ENCODE measurements around the gene MIA. TPM values are rescaled to one million over a fixed set of nuclear protein-coding genes. Genes with fewer than 3 reads are reported as not detected.

MIA gene
- total and polyA plus RNA-seq, 9 of the 15 experiments (the other 6 are each of a cell fraction or from before 2014, with no cell fraction given), result 0.21 TPM; not detected in 8

DNA sequence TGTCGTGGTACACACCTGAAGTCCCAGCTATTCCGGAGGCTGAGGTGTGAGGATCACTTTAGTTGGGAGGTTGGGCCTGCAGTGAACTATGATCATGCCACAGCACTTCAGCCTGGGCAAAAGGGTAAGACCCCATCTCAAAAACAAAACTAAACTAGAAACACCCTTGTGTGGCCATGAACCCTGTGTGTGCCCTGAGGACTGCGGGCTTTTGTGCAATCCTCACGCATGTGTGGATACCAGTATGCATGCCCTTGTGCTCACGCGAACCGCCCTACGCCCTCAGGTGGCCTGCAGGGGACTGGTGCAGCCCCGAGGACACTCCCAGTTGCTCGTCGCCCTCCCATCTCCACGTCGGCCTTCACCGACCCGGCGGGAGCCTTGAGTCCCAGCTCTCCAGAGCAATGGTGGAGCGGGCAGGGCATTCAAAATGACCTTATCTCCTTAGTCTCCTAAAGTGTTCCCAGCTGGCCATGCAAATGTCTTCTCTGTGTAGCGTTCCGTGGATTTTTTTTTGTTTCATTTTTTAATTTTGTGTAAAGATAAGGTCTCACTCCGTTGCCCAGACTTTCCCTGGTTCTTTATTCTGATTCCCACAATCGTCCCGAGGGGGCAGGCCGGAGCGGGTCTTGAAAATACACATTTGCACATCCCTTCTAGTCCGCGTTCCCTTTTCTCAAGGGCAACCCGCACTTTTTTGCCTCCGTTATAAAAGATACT, 22.8 kb downstream of the MIA start (continued):
- TF ChIP-seq, protein P1, sequence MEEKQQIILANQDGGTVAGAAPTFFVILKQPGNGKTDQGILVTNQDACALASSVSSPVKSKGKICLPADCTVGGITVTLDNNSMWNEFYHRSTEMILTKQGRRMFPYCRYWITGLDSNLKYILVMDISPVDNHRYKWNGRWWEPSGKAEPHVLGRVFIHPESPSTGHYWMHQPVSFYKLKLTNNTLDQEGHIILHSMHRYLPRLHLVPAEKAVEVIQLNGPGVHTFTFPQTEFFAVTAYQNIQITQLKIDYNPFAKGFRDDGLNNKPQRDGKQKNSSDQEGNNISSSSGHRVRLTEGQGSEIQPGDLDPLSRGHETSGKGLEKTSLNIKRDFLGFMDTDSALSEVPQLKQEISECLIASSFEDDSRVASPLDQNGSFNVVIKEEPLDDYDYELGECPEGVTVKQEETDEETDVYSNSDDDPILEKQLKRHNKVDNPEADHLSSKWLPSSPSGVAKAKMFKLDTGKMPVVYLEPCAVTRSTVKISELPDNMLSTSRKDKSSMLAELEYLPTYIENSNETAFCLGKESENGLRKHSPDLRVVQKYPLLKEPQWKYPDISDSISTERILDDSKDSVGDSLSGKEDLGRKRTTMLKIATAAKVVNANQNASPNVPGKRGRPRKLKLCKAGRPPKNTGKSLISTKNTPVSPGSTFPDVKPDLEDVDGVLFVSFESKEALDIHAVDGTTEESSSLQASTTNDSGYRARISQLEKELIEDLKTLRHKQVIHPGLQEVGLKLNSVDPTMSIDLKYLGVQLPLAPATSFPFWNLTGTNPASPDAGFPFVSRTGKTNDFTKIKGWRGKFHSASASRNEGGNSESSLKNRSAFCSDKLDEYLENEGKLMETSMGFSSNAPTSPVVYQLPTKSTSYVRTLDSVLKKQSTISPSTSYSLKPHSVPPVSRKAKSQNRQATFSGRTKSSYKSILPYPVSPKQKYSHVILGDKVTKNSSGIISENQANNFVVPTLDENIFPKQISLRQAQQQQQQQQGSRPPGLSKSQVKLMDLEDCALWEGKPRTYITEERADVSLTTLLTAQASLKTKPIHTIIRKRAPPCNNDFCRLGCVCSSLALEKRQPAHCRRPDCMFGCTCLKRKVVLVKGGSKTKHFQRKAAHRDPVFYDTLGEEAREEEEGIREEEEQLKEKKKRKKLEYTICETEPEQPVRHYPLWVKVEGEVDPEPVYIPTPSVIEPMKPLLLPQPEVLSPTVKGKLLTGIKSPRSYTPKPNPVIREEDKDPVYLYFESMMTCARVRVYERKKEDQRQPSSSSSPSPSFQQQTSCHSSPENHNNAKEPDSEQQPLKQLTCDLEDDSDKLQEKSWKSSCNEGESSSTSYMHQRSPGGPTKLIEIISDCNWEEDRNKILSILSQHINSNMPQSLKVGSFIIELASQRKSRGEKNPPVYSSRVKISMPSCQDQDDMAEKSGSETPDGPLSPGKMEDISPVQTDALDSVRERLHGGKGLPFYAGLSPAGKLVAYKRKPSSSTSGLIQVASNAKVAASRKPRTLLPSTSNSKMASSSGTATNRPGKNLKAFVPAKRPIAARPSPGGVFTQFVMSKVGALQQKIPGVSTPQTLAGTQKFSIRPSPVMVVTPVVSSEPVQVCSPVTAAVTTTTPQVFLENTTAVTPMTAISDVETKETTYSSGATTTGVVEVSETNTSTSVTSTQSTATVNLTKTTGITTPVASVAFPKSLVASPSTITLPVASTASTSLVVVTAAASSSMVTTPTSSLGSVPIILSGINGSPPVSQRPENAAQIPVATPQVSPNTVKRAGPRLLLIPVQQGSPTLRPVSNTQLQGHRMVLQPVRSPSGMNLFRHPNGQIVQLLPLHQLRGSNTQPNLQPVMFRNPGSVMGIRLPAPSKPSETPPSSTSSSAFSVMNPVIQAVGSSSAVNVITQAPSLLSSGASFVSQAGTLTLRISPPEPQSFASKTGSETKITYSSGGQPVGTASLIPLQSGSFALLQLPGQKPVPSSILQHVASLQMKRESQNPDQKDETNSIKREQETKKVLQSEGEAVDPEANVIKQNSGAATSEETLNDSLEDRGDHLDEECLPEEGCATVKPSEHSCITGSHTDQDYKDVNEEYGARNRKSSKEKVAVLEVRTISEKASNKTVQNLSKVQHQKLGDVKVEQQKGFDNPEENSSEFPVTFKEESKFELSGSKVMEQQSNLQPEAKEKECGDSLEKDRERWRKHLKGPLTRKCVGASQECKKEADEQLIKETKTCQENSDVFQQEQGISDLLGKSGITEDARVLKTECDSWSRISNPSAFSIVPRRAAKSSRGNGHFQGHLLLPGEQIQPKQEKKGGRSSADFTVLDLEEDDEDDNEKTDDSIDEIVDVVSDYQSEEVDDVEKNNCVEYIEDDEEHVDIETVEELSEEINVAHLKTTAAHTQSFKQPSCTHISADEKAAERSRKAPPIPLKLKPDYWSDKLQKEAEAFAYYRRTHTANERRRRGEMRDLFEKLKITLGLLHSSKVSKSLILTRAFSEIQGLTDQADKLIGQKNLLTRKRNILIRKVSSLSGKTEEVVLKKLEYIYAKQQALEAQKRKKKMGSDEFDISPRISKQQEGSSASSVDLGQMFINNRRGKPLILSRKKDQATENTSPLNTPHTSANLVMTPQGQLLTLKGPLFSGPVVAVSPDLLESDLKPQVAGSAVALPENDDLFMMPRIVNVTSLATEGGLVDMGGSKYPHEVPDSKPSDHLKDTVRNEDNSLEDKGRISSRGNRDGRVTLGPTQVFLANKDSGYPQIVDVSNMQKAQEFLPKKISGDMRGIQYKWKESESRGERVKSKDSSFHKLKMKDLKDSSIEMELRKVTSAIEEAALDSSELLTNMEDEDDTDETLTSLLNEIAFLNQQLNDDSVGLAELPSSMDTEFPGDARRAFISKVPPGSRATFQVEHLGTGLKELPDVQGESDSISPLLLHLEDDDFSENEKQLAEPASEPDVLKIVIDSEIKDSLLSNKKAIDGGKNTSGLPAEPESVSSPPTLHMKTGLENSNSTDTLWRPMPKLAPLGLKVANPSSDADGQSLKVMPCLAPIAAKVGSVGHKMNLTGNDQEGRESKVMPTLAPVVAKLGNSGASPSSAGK (IDR thresholded peaks at IDR 0.05), result peak; percentile 92; the same call in 1 of the 2 replicates
- TF ChIP-seq NFIC (IDR thresholded peaks at IDR 0.05) (peak; percentile 68), DNMT1 (IDR thresholded peaks at IDR 0.05) (0 out of 2 replicates have a peak, but pooled peaks have one; percentile 76), POLR2G (IDR thresholded peaks at IDR 0.05; ENCODE audit: low read depth, low read length) (peak; percentile 75), POLR2A (conservative IDR thresholded peaks at IDR 0.05) (peak; percentile 76), NFRKB (IDR thresholded peaks at IDR 0.05; ENCODE audit: low read depth) (peak; percentile 59; the same call in 1 of the 2 replicates), BHLHE40 (IDR thresholded peaks at IDR 0.05; ENCODE audit: low read length) (peak; percentile 71), ZNF408 (CRISPR knock-in tag; IDR thresholded peaks at IDR 0.05; ENCODE audit: low read depth) (no peak), EP400 (IDR thresholded peaks at IDR 0.05) (peak; percentile 71), MIER1 (IDR thresholded peaks at IDR 0.05; ENCODE audit: low read depth) (peak; percentile 60; the same call in 1 of the 2 replicates), STAT5A (IDR thresholded peaks at IDR 0.05; ENCODE audit: borderline replicate concordance, low read length) (no peak)
- TF ChIP-seq, protein P2, sequence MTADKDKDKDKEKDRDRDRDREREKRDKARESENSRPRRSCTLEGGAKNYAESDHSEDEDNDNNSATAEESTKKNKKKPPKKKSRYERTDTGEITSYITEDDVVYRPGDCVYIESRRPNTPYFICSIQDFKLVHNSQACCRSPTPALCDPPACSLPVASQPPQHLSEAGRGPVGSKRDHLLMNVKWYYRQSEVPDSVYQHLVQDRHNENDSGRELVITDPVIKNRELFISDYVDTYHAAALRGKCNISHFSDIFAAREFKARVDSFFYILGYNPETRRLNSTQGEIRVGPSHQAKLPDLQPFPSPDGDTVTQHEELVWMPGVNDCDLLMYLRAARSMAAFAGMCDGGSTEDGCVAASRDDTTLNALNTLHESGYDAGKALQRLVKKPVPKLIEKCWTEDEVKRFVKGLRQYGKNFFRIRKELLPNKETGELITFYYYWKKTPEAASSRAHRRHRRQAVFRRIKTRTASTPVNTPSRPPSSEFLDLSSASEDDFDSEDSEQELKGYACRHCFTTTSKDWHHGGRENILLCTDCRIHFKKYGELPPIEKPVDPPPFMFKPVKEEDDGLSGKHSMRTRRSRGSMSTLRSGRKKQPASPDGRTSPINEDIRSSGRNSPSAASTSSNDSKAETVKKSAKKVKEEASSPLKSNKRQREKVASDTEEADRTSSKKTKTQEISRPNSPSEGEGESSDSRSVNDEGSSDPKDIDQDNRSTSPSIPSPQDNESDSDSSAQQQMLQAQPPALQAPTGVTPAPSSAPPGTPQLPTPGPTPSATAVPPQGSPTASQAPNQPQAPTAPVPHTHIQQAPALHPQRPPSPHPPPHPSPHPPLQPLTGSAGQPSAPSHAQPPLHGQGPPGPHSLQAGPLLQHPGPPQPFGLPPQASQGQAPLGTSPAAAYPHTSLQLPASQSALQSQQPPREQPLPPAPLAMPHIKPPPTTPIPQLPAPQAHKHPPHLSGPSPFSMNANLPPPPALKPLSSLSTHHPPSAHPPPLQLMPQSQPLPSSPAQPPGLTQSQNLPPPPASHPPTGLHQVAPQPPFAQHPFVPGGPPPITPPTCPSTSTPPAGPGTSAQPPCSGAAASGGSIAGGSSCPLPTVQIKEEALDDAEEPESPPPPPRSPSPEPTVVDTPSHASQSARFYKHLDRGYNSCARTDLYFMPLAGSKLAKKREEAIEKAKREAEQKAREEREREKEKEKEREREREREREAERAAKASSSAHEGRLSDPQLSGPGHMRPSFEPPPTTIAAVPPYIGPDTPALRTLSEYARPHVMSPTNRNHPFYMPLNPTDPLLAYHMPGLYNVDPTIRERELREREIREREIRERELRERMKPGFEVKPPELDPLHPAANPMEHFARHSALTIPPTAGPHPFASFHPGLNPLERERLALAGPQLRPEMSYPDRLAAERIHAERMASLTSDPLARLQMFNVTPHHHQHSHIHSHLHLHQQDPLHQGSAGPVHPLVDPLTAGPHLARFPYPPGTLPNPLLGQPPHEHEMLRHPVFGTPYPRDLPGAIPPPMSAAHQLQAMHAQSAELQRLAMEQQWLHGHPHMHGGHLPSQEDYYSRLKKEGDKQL (CRISPR knock-in tag; IDR thresholded peaks at IDR 0.05; ENCODE audit: borderline replicate concordance), result no peak

Measured in K562 (cell line).